ENCODE measurements around the gene PKNOX2. TPM values are rescaled to one million over a fixed set of nuclear protein-coding genes. Genes with fewer than 3 reads are reported as not detected.

Gene PKNOX2
- total RNA-seq, 2 experiments from 2014 or later: not detected

- no peaks in the 10 kb centered on the region for H3K36me3 Mint-ChIP-seq (ENCODE audit: low read depth)
- ChIA-PET CTCF (no interaction called here), POLR2A (no interaction called here)
- no peak for DNase-seq
- H3K9me3 Mint-ChIP-seq: no peaks in the 10 kb centered on the region
- H3K27me3 Mint-ChIP-seq: peaks cover 19% of the 10 kb centered on the region
- no peaks in the 10 kb centered on the region for H3K4me1 Mint-ChIP-seq
- H3K4me3 Mint-ChIP-seq: no peak overlapping the region
- H3K27ac Mint-ChIP-seq: no peak overlapping the region
Measured at GRCh38 chr11:125292100-125292499, 127.5 kb downstream of the PKNOX2 start.

GRCh38 chr11:125293596-125293995 lies 129.0 kb downstream of the PKNOX2 start:
- ChIA-PET CTCF (no interaction called here), POLR2A (no interaction called here)
- H3K36me3 Mint-ChIP-seq (ENCODE audit: low read depth): no peaks in the 10 kb centered on the region
- H3K27me3 Mint-ChIP-seq: peaks cover 19% of the 10 kb centered on the region
- no peak overlapping the region for H3K4me3 Mint-ChIP-seq
- DNase-seq: no peak
- no peak overlapping the region for H3K27ac Mint-ChIP-seq
- no peaks in the 10 kb centered on the region for H3K9me3 Mint-ChIP-seq
- H3K4me1 Mint-ChIP-seq: no peaks in the 10 kb centered on the region

- DNase-seq: no peak
- peaks cover 19% of the 10 kb centered on the region for H3K27me3 Mint-ChIP-seq
- H3K4me1 Mint-ChIP-seq: no peaks in the 10 kb centered on the region
- no peaks in the 10 kb centered on the region for H3K9me3 Mint-ChIP-seq
- ChIA-PET CTCF (no interaction called here), POLR2A (no interaction called here)
- no peak overlapping the region for H3K27ac Mint-ChIP-seq
- no peaks in the 10 kb centered on the region for H3K36me3 Mint-ChIP-seq (ENCODE audit: low read depth)
- no peak overlapping the region for H3K4me3 Mint-ChIP-seq
Measured at GRCh38 chr11:125295931-125296330, 131.4 kb downstream of the PKNOX2 start.

- DNase-seq: no peak
- Mint-ChIP-seq H3K27ac (no peak overlapping the region), H3K9me3 (no peaks in the 10 kb centered on the region), H3K4me1 (no peaks in the 10 kb centered on the region), H3K27me3 (peaks cover 19% of the 10 kb centered on the region), H3K4me3 (no peak overlapping the region), H3K36me3 (ENCODE audit: low read depth) (no peaks in the 10 kb centered on the region)
- POLR2A ChIA-PET: no interaction called here
- CTCF ChIA-PET: no interaction called here
Measured at GRCh38 chr11:125297346-125297915, 132.9 kb downstream of the PKNOX2 start.

GRCh38 chr11:125299061-125299615 lies 134.6 kb downstream of the PKNOX2 start:
- Mint-ChIP-seq H3K4me3 (no peak overlapping the region), H3K4me1 (no peaks in the 10 kb centered on the region), H3K27me3 (peaks cover 13% of the 10 kb centered on the region), H3K9me3 (no peaks in the 10 kb centered on the region), H3K36me3 (ENCODE audit: low read depth) (no peaks in the 10 kb centered on the region), H3K27ac (no peak overlapping the region)
- ChIA-PET POLR2A (no interaction called here), CTCF (no interaction called here)
- DNase-seq: no peak

- CTCF ChIA-PET: no interaction called here
- H3K27ac Mint-ChIP-seq: no peak overlapping the region
- H3K27me3 Mint-ChIP-seq: peaks cover 13% of the 10 kb centered on the region
- no peaks in the 10 kb centered on the region for H3K36me3 Mint-ChIP-seq (ENCODE audit: low read depth)
- no peak overlapping the region for H3K4me3 Mint-ChIP-seq
- H3K4me1 Mint-ChIP-seq: no peaks in the 10 kb centered on the region
- H3K9me3 Mint-ChIP-seq: no peaks in the 10 kb centered on the region
- no peak for DNase-seq
- POLR2A ChIA-PET: no interaction called here
Measured at GRCh38 chr11:125299821-125300220, 135.3 kb downstream of the PKNOX2 start.

- Mint-ChIP-seq H3K4me3 (no peak overlapping the region), H3K9me3 (no peaks in the 10 kb centered on the region)
- CTCF ChIA-PET: no interaction called here
Measured at GRCh38 chr11:125300791-125301218, 136.3 kb downstream of the PKNOX2 start.

GRCh38 chr11:125301346-125301745 lies 136.8 kb downstream of the PKNOX2 start:
- H3K27me3 Mint-ChIP-seq: peaks cover 5% of the 10 kb centered on the region
- no peak for DNase-seq
- ChIA-PET CTCF (no interaction called here), POLR2A (no interaction called here)
- H3K36me3 Mint-ChIP-seq (ENCODE audit: low read depth): no peaks in the 10 kb centered on the region
- H3K4me3 Mint-ChIP-seq: no peak overlapping the region
- no peaks in the 10 kb centered on the region for H3K4me1 Mint-ChIP-seq
- no peaks in the 10 kb centered on the region for H3K9me3 Mint-ChIP-seq
- no peak overlapping the region for H3K27ac Mint-ChIP-seq

More at GRCh38 chr11:125300791-125301218, 136.3 kb downstream of the PKNOX2 start:
- Mint-ChIP-seq H3K27me3 (peaks cover 9% of the 10 kb centered on the region), H3K4me1 (no peaks in the 10 kb centered on the region), H3K27ac (no peak overlapping the region), H3K36me3 (ENCODE audit: low read depth) (no peaks in the 10 kb centered on the region)
- POLR2A ChIA-PET: no interaction called here
- no peak for DNase-seq

- DNase-seq: no peak
- H3K9me3 Mint-ChIP-seq: no peaks in the 10 kb centered on the region
- H3K4me3 Mint-ChIP-seq: no peak overlapping the region
- H3K4me1 Mint-ChIP-seq: no peaks in the 10 kb centered on the region
- peaks cover 11% of the 10 kb centered on the region for H3K27me3 Mint-ChIP-seq
- POLR2A ChIA-PET: no interaction called here
- no peak overlapping the region for H3K27ac Mint-ChIP-seq
- CTCF ChIA-PET: no interaction called here
- no peaks in the 10 kb centered on the region for H3K36me3 Mint-ChIP-seq (ENCODE audit: low read depth)
Measured at GRCh38 chr11:125303186-125303585, 138.6 kb downstream of the PKNOX2 start.

GRCh38 chr11:125303694-125304093 lies 139.1 kb downstream of the PKNOX2 start:
- H3K4me3 Mint-ChIP-seq: no peak overlapping the region
- CTCF ChIA-PET: interaction anchor here (1.2 kb wide), 1 partner anchor 42 kb away, joined by 3 read pairs; no protein-coding TSS in a partner anchor
- POLR2A ChIA-PET: no interaction called here

GRCh38 chr11:125304136-125304535 lies 139.6 kb downstream of the PKNOX2 start:
- Mint-ChIP-seq H3K4me3 (no peak overlapping the region), H3K36me3 (ENCODE audit: low read depth) (no peaks in the 10 kb centered on the region), H3K4me1 (no peaks in the 10 kb centered on the region), H3K9me3 (no peaks in the 10 kb centered on the region), H3K27me3 (peaks cover 17% of the 10 kb centered on the region), H3K27ac (no peak overlapping the region)
- no peak for DNase-seq
- CTCF ChIA-PET: interaction anchor here (1.2 kb wide), 1 partner anchor 42 kb away, joined by 3 read pairs; no protein-coding TSS in a partner anchor
- POLR2A ChIA-PET: no interaction called here

More at GRCh38 chr11:125303694-125304093, 139.1 kb downstream of the PKNOX2 start:
- Mint-ChIP-seq H3K9me3 (no peaks in the 10 kb centered on the region), H3K4me1 (no peaks in the 10 kb centered on the region), H3K27me3 (peaks cover 13% of the 10 kb centered on the region), H3K27ac (no peak overlapping the region), H3K36me3 (ENCODE audit: low read depth) (no peaks in the 10 kb centered on the region)
- no peak for DNase-seq

- ChIA-PET POLR2A (no interaction called here), CTCF (no interaction called here)
- peaks cover 21% of the 10 kb centered on the region for H3K27me3 Mint-ChIP-seq
- H3K36me3 Mint-ChIP-seq (ENCODE audit: low read depth): no peaks in the 10 kb centered on the region
- no peaks in the 10 kb centered on the region for H3K9me3 Mint-ChIP-seq
- no peak overlapping the region for H3K4me3 Mint-ChIP-seq
- H3K4me1 Mint-ChIP-seq: no peaks in the 10 kb centered on the region
- no peak overlapping the region for H3K27ac Mint-ChIP-seq
- no peak for DNase-seq
Measured at GRCh38 chr11:125304876-125305275, 140.3 kb downstream of the PKNOX2 start.

GRCh38 chr11:125305345-125305744 lies 140.8 kb downstream of the PKNOX2 start:
- ChIA-PET CTCF (no interaction called here), POLR2A (no interaction called here)
- H3K4me3 Mint-ChIP-seq: no peak overlapping the region

GRCh38 chr11:125306476-125306875 lies 141.9 kb downstream of the PKNOX2 start:
- ChIA-PET CTCF (no interaction called here), POLR2A (no interaction called here)
- H3K4me3 Mint-ChIP-seq: no peak overlapping the region
- H3K4me1 Mint-ChIP-seq: no peaks in the 10 kb centered on the region
- no peaks in the 10 kb centered on the region for H3K36me3 Mint-ChIP-seq (ENCODE audit: low read depth)
- no peak for DNase-seq
- no peaks in the 10 kb centered on the region for H3K9me3 Mint-ChIP-seq
- H3K27ac Mint-ChIP-seq: no peak overlapping the region
- peaks cover 27% of the 10 kb centered on the region for H3K27me3 Mint-ChIP-seq

More at GRCh38 chr11:125305345-125305744, 140.8 kb downstream of the PKNOX2 start:
- no peak for DNase-seq
- Mint-ChIP-seq H3K9me3 (no peaks in the 10 kb centered on the region), H3K27ac (no peak overlapping the region), H3K36me3 (ENCODE audit: low read depth) (no peaks in the 10 kb centered on the region), H3K27me3 (peaks cover 22% of the 10 kb centered on the region), H3K4me1 (no peaks in the 10 kb centered on the region)
